Activated T-cell treated with anti-CD3 and anti-CD28 coated beads for 4 hours (primary cell): Measurements from ENCODE around the gene PRUNE1.

Experiments used
- DNase-seq: peaks from one replicate; pipeline ENCODE4 v3.0.0-alpha.2; 2020

The PRUNE1 gene

DNA sequence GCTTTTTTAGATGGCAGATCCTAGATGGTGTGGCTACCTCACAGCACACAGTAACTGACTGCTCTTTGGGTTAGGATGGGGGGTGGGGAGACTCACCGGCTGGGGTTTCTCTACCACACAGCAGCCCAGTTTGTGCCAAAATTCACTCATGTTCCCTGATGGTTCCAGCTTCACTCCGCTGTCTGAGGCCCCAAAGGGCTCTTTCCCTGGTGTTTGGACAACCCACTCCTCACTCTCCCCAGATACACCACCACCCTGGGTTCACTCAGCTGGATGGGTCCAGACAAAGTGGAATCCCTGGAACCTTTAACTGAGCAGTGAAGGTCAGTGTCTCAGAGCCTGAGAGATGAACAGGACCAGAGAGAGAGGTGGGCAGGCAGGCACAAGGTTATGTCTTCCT, 47.3 kb downstream of the PRUNE1 start:
- DNase-seq: no peak

DNA sequence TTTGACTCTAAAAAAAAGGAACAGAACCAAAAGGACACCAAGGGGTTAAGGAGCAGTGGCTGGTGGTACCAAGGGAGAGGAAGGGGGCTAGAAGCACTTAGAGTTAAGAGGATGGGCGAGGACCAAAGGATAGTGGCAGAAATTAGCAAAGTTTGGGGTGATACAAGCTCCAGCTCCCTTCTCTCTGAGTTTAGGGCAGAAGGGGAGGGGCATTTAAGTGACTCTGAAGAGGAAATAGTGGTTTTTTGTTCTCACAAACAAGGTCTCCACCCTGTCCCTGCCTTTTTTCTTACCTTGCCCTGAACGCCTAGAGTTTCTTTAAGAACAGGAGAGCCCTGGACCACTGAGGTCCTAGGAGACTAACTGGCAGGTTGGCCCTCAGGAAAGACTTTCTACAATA, 47.9 kb downstream of the PRUNE1 start:
- DNase-seq: no peak

DNA sequence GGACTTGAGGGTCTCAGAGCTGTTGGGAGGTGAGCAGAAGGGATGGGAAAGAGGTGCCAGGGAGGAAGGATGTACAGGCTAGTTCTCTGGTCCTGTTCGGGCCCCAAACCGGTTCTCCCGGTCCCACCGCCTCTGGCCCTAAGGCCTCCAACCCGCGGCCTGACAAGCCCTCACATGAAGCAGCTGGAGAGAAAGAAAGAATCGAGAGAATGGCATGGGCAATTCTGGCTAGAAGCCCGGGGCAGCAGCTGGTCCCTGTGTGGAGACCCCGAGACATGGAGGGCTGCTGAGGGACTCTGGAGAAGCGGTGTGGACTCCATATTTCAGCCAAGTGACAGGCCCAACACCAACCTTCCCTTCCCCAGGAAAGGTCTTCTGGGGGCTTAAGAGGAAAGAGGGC, 50.4 kb downstream of the PRUNE1 start:
- DNase-seq: no peak

DNA sequence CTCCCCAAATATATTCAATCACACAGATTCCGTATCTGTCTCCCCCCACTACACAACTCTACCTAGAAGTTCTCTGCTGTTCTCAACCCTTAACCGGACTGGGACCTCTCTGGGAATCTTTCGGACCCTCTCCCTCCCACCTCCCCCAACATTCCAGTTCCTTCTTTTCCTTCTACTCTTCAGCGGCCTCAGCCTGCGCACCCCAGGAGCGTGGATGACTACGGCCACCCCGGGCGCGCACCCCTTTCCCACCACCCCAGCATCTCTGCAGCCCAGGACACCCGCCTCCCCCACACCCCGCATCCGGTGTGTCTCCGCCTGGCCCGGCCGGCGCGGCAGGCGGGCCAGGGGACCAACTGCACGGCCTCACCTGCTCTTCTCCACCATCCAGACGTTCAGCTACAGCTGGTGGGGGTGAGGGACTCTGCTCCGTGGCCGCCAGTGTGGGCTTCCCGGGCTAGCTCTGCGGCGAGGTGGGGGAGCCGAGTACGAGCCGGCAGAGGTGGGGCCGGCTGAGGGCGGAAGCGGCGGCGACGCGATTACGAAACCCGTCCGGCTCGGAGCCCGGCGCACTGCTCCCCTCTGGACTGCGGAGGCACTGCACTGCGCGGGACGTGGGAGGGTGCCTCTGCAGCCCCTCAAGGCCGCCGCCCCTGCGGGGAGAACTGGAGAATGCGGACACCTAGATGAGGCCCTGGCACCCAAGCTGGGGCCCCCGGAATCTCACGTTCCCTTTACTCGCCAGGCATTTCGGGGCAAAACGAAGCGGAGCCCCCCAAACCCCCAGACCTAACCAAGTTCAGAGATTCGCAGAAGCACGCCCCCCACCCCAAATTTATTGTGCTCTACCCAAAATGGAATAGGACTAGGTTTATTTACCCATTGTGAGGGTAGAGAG, 51.1 kb downstream of the PRUNE1 start, which contains the start of gene CDC42SE1:
Gene CDC42SE1, minus strand, starts transcription at position 514 of the 898 bp plus-strand sequence. CDS start 3,892 bp downstream, outside the sequence.
- peak; percentile 67 for DNase-seq

DNA sequence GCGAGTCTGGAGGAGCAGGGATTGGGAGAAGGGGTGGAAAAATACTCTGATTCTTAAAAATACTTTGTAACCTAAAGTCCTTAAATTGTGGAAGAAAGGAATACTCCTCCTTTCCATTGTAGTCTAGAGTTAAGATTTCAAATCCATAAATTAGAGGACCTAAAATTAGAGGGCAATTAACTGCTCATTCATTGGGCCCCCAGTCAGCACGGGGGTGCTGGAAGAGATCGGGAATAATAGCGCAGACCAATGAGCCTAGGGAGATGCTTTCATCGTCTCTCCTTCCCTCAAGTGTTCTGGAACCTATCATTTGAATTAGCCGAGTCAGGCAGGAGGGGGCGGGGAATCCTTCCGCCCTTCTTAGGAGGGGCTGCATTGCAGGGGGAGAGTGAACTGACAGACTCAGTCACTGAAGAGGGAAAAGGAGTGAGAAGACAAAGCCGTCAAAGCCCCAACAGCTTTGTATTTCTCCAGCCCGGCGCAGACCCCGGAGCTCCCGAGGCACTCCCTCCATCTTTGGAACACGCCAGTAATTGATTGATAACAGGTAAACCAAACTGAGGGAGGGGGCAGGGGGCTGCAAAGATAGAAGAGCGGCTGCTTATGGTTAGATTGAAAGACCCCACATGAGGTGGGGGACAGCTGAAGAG, 51.9 kb downstream of the PRUNE1 start, which contains the start of gene MLLT11:
Gene MLLT11, plus strand, starts transcription at position 391 of the 650 bp plus-strand sequence. CDS start 6,828 bp downstream, outside the sequence.
- DNase-seq: no peak

DNA sequence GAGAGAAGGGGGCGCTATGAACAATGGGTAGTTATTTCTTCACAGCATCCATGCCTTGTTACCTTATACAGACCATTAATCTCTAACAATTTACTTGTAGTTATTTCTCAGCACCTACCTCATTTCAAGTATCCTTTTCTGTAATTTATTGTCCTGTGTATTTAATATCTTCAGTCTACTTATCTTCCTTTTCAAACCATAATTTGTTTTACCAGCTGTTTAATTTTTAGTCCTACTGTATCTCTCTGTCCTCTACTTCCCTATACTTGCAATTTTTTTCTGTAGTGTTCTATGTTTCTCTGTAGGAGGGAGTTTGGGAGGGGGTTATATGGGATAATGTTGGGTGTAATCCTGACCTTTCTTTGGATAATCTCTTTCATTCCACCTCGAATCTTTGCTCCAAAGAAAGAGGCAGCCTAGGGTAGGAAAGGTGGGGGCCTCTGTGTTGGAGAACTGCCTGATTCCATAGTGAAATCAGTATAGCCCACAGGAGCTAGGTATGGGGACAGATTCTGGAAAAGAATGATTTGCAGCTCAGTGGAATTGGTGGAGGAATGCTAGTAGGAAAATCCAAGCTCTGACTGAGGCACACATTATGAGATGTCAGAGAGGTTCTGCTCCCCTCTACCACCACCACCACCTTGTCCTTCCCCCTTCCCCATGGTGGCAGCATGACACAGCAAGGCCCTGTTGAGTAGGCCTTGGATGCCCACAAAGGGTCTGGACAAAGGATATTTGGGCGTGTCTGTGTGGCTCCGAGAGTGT, 52.6 kb downstream of the PRUNE1 start:
- DNase-seq: no peak

DNA sequence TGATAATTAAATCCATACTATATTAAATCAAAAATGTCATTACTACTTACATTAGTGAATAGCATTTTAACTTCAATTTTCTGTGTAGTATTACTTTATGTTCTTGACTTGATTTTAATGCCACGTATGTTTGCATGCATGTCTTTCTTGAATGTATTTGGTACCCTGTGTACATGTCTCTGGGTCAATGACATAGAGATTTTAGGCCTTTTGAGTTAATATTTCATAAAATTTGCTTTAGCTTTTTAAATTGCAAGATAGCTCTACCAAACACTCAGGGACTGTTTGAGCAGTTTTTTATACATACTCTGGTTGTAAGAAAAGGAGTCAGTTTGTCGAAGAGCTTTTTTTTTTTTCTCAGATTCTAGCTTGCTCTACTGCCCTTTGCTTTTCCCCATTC, 53.5 kb downstream of the PRUNE1 start:
- DNase-seq: no peak

DNA sequence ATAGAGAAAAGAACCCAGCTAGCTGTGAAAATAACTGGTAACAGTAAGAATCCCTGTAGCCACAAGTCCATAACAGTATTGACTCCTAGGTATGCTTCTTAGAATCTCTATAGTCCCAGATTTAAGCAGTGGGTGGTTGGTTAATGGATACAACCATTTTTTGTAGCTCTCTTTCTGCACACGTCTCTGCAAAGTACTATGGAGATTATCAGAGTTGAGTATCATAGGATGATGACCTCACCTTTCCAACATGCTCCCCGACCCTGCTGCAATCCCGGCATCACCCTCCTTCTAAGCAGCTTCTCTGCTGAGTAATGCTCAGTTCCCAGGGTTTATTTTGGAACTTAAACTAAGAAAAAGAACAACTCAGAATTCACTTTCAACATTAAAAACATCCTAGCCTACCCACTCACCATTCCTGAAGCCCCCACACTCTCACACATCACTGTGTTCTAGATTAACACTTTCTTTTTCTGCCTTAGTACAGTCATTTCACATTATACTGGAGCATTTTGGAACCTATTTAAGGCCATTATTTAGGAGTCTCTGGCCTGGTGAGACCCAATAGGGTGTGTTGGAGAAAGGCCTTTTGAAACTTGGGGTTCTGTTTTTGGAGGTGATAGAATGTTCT, 54.6 kb downstream of the PRUNE1 start:
- no peak for DNase-seq

DNA sequence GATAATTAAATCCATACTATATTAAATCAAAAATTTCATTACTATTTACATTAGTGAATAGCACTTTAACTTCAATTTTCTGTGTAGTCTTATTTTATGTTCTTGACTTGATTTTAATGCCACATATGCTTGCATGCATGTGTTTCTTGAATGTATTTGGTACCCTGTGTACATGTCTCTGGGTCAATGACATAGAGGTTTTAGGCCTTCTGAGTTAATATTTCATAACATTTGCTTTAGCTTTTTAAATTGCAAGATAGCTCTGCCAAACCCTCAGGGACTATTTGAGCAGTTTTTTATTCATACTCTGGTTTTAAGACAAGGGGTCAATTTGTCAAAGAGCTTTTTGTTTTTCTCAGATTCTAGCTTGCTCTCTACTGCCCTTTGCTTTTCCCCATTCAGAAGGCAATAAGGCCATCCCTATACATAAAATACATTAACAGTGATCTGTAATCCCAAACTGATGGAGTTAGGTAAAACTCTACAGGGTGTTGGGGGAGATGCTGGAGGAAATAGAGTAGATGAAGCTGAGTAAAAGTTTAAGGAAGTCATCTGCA, 56.9 kb downstream of the PRUNE1 start:
- DNase-seq: no peak

DNA sequence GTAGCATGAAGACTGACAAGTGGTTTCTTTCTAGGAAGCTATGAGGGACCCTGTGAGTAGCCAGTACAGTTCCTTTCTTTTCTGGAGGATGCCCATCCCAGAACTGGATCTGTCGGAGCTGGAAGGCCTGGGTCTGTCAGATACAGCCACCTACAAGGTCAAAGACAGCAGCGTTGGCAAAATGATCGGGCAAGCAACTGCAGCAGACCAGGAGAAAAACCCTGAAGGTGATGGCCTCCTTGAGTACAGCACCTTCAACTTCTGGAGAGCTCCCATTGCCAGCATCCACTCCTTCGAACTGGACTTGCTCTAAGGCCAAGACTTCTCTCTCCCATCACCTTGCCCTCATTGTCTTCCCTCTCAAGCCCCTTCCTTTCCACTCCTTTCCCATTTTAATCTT, 58.9 kb downstream of the PRUNE1 start:
- DNase-seq: no peak

DNA sequence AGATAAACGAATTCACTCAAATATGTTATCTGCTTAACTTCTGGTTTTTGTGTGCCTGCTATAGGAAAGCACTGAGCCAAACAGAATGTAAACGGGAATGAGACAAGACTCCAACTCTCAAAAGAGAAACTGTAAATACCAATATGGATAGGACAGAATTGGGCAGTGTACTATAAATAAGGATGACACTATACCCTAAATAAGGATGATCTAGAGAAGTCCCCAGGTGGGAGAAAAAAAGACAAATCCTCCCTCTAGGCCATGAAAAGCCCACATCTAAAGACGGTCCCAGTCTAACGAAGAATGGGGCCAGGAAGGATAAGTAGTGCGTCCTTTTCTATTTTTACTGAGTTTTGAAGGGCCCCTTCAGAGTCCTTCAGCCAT, 60.8 kb downstream of the PRUNE1 start:
- no peak for DNase-seq

DNA sequence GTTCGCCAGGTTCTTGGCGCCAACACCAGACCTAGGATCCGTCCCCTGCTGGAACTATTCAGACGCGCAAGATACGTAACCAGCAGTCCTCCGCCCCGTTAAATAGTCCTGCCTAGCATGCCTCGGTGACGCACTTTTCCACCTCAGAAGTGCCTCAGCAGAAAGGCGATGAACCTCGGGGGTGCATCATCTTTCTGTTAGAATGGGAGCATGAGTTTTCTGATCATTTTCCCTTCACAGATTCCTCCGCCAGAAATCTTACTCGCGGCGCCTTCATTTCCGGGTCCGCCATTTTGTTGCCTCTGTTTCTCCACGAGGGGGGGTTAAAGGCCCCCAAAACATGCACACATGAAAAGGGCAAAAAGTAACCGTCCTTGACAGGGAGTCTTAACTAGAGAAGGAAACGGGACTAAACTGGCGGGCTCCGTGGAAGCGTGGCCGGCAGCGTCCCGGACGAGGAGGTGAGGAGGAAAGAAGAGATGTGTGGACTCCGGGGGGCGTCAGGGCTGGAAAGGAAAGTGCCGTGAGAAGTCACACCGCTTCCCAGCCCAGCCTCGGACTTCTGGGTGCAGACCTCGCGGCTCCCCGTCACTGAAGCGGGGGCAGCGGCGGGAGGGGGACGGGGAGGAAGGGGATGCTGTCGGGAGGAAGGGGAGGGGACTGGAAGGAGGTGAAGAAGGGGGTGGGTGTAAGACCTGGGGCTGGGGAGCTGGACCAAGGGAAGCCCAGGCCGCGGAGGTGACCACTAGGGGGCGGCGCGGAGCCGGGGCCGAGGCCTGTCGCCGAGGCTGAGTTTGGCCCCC, 62.4 kb downstream of the PRUNE1 start, which contains the start of gene GABPB2:
Gene GABPB2, plus strand, starts transcription at position 288 of the 803 bp plus-strand sequence. CDS start 17,429 bp downstream, outside the sequence.
- DNase-seq: peak; percentile 73

DNA sequence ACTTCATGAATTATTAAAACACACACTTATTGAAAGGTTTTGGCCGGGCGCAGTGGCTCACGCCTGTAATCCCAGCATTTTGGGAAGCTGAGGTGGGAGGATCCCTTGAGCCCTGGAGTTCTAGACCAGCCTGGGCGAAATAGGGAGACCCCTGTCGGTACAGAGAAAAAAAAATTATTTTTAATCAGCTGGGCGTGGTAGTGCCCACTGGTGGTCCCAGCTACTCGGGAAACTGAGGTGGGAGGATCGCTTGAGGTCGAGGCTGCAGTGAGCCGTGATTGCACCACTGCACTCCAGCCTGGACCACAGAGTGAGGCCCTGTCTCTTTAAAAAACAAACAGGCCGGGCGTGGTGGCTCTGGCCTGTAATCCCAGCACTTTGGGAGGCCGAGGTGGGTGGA, 64.0 kb downstream of the PRUNE1 start:
- DNase-seq: no peak
